HG02798 (cell line): Measurements from ENCODE around the gene LGALS9B.
"Not testable (repeated sequence)": the region's sequence is repeated elsewhere in the genome, so short reads cannot be mapped to it uniquely, and the experiment has no call there.

Experiments used
- ATAC-seq: cut with Tn5 transposase; IDR thresholded peaks from one replicate; pipeline ENCODE4 v1.9.1; 2021; ENCODE audit warnings: mild to moderate bottlenecking; ENCODE audit not compliant: unreplicated experiment, poor library complexity

The LGALS9B gene

GRCh38 chr17:20469946-20470345, 2.6 kb upstream of the LGALS9B start:
- not testable (repeated sequence) for ATAC-seq

DNA sequence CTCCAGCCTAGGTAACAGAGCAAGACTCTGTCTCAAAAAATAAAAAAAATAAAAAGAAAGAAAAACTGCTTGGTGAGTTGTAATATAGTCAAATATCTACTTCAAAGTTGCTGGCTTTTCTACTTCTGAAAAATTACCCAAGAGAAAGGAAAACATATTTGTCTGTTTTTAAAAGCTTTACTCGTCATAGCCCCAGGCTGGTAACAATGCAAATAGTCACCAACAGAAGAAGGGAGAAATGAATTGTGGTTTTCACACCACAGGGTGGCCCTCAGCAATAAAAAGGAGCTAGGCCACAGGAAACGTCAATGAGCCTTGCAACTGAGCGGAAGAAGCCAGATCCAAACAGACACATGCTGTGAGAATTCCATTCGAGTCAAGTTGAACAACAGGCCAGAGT, 1.8 kb upstream of the LGALS9B start:
- not testable (repeated sequence) for ATAC-seq

- not testable (repeated sequence) for ATAC-seq
Observed at GRCh38 chr17:20466999-20467398, 340 bp downstream of the LGALS9B start.

DNA sequence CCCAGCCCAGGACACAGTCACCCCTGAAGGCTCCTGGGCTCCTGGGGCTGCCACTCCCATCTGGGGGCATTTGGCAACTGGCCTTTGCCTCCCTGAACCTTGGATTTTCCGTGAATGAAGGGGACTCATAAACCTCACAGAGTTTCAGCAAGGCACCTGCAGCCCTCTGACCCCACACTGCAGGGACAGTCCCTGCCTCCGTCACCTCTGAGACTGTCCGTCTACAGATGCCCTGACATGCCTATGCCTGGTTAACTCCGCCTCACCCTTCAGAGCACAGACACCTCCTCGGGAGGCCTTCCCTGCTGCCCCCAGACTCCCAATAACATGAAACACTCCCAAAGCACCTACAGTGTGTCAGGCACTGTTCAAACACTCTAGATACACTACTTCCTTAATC, 786 bp downstream of the LGALS9B start:
- ATAC-seq, result peak; percentile 61

- not testable (repeated sequence) for ATAC-seq
Observed at GRCh38 chr17:20465535-20465934, 1.8 kb downstream of the LGALS9B start.

DNA sequence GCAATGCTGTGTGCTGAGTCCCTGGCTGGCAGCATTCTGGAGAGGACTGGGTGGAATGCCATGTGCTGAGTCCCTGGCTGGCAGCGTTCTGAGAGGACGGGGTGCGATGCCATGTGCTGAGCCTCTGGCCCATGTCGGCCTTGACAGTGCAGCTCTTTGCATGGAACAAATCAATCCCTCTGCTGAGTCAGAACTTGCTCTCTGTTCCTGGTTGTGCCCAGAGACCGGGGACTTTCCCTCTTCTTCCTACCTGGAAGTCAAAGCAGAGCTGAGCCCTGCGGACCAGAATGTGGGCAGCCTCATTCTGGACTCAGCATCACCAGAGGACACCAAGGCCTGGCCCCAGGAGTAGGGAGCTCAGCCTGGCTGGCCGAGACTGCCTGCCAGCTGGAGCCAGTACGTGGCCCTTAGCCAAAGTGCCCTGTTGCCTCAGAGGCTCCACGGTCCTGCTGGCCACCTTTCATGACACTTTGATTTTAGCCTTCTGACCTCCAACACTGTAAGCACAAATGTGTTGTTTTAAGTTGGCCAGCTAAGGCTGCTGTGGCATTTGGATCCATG, 2.4 kb downstream of the LGALS9B start:
- ATAC-seq, result not testable (repeated sequence)

DNA sequence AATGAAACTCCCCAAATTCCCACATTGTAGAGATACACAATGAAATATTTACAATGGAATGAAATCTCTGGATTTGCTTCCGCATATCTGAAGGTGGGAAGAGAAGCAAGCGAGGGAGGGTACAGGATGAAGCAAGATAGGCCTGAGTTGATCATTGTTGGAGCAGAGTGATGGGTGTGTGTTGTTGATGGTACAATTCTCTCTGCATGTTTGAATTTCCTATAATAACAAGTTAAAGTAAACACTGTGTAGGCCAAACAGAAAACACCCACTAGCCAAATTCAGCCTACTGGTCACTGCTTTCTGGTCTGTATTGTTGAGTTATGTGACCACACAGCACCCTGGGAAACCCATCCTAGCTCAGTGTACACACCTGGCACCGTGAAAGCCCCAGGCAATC, 5.2 kb downstream of the LGALS9B start:
- not testable (repeated sequence) for ATAC-seq

- ATAC-seq, result not testable (repeated sequence)
Observed at GRCh38 chr17:20457848-20458381, 9.4 kb downstream of the LGALS9B start.

GRCh38 chr17:20455106-20455505, 12.2 kb downstream of the LGALS9B start:
- not testable (repeated sequence) for ATAC-seq

GRCh38 chr17:20453820-20454434, 13.4 kb downstream of the LGALS9B start:
- ATAC-seq, result not testable (repeated sequence)

DNA sequence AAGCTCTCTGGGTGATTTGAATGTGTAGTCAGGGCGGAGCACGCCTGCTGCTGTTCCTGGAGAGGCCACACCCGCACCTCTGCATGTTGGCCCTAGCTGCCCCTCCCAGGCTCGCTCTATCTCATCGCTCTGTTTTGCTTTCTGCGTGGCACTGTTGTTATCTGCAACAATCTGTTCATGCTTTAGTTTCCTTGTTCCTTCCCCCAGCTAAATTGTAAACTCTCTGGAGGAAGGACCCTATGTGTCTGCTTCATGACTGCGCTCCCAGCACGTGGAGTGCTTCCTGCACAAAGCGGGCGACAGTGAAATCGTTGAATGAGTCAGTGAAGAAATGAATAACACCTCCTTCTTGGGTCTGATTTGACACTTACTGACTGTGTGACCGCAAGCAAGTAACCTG, 16.5 kb downstream of the LGALS9B start:
- not testable (repeated sequence) for ATAC-seq

GRCh38 chr17:20447534-20448321, 19.6 kb downstream of the LGALS9B start:
- ATAC-seq, result not testable (repeated sequence)

GRCh38 chr17:20446895-20447294, 20.4 kb downstream of the LGALS9B start:
- not testable (repeated sequence) for ATAC-seq

- not testable (repeated sequence) for ATAC-seq
Observed at GRCh38 chr17:20444581-20445236, 22.6 kb downstream of the LGALS9B start.

- not testable (repeated sequence) for ATAC-seq
Observed at GRCh38 chr17:20444173-20444572, 23.2 kb downstream of the LGALS9B start.

DNA sequence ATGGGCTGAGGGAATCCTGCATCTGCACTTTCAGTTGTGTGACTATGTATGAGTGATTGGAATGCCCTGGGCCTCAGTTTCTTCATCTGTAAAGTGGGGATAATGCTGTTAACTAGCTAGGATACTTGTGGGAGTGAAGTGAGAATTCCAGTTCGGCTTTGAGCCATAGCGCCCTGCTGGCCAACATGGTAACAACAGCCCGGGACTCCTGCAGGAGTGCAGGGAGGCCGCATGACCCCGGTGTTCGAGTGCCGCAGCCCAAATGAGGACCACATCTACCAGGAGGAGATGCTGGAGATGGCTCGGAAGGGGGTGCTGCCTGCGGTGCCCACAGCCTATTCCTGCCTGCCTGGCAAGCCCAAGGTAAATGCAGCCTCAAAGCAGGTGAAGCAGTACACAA, 23.7 kb downstream of the LGALS9B start:
- ATAC-seq, result not testable (repeated sequence)

DNA sequence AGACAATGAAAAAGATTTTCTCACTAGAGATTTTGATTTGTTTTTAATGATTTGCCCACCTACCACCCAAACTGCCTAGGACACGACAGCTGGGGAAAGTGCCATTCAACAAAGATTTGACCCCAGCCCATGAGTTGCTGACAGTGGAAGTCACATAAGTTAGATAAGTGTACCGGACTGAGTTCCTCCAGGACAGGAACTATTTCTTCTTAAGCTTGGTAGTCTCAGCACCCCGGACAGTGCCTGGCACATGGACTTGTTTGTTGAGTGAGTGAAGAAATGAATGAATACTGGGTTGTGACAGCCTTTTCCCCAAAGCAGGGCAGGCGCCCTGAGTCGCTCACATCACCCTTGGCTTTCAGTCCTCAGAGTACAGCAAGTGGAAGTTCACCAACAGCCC, 26.7 kb downstream of the LGALS9B start:
- ATAC-seq, result not testable (repeated sequence)

GRCh38 chr17:20435166-20435565, 32.2 kb downstream of the LGALS9B start:
- not testable (repeated sequence) for ATAC-seq

- not testable (repeated sequence) for ATAC-seq
Observed at GRCh38 chr17:20433382-20433781, 34.0 kb downstream of the LGALS9B start.

DNA sequence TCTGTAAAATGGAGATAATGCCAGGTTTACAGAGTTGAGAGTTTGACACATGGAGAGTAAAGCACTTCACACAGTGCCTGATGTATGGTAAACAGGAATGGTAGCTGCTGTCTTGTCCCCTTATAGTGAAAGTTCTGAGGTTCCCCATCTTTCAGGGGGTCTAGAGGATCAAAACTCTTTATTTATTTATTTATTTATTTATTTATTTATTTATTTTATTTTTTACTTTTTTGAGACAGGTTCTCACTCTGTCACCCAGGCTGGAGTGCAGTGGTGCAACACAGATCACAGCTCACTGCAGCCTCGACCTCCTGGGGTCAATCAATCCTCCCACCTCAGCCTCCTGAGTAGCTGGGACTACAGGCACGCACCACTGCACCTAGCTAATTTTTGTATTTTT, 40.1 kb downstream of the LGALS9B start:
- not testable (repeated sequence) for ATAC-seq
